Activated CD8-positive, alpha-beta memory T cell treated with anti-CD3 and anti-CD28 coated beads for 24 hours (primary cell): ENCODE measurements around the gene AMER3.

Experiments used
- DNase-seq: peaks from one replicate; pipeline ENCODE4 v3.0.0-alpha.2; 2020

AMER3 gene

GRCh38 chr2:130756053-130756873, 923 bp downstream of the AMER3 start:
- no peak for DNase-seq

DNA sequence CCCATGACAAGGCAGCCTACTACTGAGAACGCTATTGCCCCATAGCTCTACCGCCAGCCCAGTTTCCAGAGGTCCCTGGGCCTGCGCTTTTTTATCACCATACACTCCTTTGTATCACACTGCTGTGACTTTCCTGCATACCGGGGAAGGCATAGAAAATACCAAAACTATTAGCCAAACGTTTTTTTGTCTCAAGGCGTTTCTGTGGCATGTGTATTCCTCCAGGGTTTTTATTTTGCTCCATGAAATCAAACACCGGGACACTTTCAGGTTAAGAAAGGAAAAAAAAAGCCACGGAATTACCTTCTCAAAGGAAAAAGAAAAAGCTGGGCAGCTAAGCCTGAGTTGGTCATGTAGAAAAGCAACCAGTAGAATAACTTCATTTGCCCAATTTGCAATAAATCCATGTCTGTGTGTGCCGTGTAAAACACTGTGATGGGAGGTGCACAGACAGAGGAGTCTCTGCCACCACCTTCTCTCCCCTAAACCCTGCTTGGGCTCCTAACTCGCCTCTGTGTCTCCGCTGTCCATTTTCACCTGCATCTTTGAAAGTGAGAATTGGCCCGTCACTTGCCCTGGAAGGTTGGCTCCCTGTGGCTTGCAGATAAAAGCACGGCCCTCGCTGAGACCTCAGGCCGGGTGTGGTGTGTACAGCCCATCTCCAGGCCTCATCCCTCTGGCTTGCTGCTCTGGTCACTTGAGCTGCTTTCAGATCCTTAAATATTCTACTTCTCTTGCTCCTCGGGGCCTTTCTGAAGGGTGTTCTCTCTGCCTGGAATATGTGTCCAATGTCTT, 1.7 kb downstream of the AMER3 start:
- DNase-seq: no peak

GRCh38 chr2:130759906-130760753, 4.8 kb downstream of the AMER3 start:
- no peak for DNase-seq

- DNase-seq: no peak
Observed at GRCh38 chr2:130760754-130761751, 5.7 kb downstream of the AMER3 start.

- DNase-seq: no peak
Observed at GRCh38 chr2:130762031-130762909, 6.9 kb downstream of the AMER3 start.

GRCh38 chr2:130762910-130763385, 7.6 kb downstream of the AMER3 start:
- DNase-seq: no peak

GRCh38 chr2:130763405-130763804, 8.1 kb downstream of the AMER3 start:
- no peak for DNase-seq

DNA sequence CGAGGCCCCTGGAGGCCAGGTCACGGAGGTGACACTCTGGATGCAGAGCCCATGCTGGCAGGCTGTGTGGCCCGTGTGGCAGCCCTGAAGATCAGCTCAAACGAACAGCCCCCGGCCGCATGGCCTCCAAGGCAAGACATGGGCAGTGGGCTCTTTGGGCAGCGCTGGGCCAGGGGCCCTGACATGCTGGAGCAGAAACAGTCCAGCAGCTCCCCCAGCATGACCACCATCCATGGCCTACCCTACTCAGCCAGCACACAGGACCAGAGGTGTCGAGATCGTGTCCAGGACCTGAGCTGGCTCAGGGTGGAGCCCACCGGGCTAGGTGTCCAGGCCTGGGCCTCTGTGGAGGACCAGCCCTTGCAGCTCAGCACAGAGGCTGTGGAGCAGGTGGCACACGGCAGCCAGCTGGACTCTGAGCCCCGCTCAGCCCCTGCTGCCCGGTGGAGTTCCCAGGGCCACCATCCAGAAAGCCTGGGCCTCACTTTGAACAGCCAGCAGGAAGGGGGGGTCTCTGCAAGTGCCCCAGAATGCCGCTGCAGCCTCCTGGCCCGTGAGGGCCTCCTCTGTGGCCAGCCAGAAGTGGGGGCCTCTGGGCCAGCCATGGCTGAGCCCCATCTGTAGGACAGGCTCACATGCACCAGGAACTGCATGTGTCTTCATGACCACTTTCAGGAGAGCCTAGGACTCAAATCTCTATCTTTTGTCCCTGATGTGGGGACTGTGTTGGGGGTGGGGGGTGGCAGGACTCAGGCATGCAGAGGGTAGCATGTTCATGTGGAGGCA, 8.9 kb downstream of the AMER3 start:
- no peak for DNase-seq

- no peak for DNase-seq
Observed at GRCh38 chr2:130764821-130765115, 9.4 kb downstream of the AMER3 start.

DNA sequence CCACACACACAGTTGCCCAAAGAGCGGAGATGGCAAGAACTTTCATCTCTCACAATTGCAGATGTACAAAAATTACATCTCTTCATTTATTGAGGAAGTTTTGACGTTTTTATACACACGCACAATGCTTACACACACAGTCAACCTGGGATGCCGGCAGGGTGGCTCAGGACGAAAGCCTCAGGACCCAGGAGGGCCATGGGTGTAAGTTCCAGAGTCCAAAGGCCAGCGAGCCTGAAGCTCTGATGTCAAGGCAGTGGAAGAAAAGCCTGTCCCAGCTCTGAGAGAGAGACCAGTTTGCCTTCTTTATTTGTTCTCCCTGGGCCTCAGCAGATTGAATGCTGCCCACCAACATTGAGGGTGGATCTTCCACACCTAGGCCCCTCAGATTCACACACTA, 10.1 kb downstream of the AMER3 start:
- no peak for DNase-seq

DNA sequence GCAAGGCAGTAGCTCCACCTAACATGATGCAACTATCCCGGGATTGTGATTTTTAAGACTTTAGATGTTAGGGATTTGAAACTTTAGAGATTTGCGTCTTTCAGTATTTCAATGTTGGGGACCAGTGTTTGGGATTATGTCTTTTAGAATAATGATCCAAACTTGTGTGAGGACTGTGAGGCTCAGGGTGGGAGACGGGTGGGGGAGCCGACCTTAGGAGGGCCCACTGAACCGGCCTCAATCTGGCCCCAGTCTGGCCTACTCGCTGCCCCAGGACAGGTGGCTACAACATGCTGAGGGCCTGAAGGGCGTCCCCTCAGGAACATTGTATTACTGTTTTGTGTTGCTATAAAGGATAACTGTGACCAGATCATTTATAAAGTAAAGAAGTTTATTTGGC, 10.7 kb downstream of the AMER3 start:
- DNase-seq: no peak

DNA sequence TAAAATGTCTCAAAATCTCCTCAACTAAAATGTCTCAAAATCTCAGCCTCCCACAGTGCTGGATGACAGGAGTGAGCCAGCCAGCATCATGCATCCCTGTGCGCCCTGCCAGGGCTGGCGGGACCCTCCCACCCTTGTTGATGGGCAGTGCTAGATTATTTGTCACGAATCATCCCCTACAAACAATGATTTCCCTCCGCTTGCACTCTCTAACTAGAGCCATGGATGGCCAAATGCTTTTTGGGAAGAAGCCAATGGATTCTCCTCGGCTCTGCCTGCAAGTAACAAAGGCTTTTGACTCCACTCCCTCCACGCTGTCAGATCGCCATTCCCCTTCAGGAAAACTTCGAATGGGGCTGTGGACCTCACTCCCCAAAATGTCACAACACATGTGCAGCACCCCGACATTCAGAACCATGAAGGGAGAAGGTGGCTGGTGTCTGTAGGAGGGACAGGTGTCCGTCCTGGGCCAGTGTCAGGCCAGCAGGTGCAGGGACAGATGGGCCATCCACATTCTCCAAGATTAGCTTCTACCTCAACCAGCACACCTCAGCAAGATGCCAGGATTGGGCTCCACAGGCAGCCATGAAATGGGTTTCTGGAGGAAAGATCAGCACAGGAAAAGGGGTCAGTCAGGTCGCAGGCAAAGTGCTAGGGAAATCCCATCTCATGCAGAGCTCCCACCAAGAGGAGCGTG, 11.5 kb downstream of the AMER3 start:
- no peak for DNase-seq

DNA sequence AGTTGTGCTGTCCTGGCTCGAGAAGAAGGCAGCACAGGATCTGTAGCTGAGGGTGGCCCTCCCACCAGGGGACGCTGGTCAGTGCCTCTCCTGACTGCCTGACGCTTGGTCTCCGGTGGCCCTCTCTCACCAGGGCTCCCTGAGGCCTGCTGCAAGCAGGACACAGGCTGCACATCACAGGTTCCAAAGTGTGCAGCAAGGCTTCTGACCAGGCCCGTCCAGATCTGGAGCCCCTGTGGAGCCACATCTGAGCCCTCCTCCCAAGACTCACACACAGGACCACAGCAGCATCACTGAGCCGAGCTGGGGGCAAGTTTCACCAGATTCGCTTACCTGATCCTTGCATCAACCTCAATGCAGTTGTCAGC, 12.1 kb downstream of the AMER3 start:
- DNase-seq: no peak

GRCh38 chr2:130768191-130768855, 13.0 kb downstream of the AMER3 start:
- no peak for DNase-seq

DNA sequence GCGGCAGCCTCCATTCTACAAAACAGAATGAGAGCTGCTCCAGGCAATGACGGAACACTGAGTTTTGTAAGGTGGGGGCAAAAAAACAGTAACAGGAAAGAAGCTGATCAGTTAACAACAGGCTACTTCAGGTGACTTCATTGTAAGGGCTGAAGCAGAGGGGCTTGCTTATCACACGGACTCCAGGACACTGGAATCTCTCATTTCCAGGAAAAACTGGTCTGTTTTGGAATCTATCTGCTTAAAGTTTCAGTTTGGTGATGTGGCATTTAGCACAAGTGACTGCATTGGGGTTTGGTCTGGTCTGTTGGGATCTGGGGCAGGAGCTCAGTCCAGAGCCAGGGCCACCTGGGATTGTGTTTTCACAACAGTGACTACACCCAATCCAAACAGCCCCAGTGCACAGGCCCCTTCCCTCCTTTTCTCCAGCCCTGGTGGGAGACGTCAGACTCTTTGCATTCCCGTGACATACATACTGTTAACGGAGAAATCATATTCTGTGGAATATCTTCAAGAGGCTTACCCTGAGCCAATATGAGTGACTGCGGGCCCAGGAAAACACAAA, 14.1 kb downstream of the AMER3 start:
- DNase-seq: no peak

GRCh38 chr2:130776550-130776949, 21.2 kb downstream of the AMER3 start:
- DNase-seq: no peak

GRCh38 chr2:130778781-130779180, 23.4 kb downstream of the AMER3 start:
- no peak for DNase-seq

- DNase-seq: no peak
Observed at GRCh38 chr2:130785466-130786055, 30.2 kb downstream of the AMER3 start.
